ENCODE data around the gene STARD3. TPM values are rescaled to one million over a fixed set of nuclear protein-coding genes. Genes with fewer than 3 reads are reported as not detected.
"Not testable (repeated sequence)": the region's sequence is repeated elsewhere in the genome, so short reads cannot be mapped to it uniquely, and the experiment has no call there.

STARD3 gene
- 10 to 100 TPM; 71.4 to 74.1 TPM for total RNA-seq
- 44.5 TPM for polyA plus RNA-seq

DNA sequence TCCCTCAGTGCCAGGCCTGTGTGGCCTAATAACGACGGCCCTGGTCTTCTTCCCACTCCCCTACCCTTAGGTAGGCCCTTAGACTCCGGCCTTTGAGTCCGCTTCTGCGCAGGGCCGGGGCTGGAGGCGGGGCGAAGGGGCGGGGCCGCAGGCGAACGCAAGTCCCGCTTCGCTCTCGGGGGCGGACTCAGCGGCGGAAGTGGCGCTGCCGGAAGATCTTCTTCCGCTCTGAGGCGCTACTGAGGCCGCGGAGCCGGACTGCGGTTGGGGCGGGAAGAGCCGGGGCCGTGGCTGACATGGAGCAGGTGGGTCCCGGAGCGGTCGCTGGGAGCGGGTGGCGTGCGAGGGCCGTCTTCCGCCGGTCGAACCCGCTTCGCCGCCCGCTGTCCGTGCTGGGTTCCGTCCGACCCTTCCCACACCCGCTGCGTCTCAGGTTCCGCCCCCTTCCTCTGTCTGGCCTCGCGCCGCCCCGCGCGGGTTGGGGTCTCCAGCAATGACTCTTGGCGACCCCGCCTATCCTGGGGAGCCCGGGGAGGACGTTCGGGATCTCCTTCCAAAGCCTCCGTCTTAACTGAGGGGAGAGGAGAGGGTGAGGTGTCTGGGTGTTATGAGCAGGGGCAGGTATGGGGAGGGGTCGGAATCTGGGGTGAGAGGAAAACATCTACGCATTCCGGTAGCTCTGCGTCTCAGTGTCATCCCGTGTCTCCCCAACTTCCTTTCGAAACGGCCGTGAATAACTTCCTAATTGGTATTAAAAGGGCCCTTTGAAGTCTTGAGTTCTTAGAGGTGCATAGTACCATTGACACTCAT lies at the start of gene STARD3:
STARD3 (plus strand) TSS at position 218 of the 810 bp plus-strand sequence. CDS start 16,388 bp downstream, outside the sequence.
- no peaks in the 10 kb centered on the region for H3K9me3 Mint-ChIP-seq
- H3K4me3 ChIP-seq (ENCODE audit: low read length) = peak within 1 kb of the TSS; percentile 98
- peak within 1 kb of the TSS; percentile 90 to 96 (median 93) for H3K4me3 Mint-ChIP-seq
- peaks cover 55% of the 10 kb centered on the region for H3K4me1 ChIP-seq (ENCODE audit: insufficient read depth, low read length)
- no peaks in the 10 kb centered on the region for H3K9me3 ChIP-seq (ENCODE audit: low read length)
- peak within 1 kb of the TSS; percentile 90 for H3K27ac ChIP-seq (ENCODE audit: low read depth, low read length)
- DNase-seq = peak; percentile 84 to 93 (median 89)
- H3K36me3 ChIP-seq (ENCODE audit: insufficient read depth, low read length) = no peaks in the 10 kb centered on the region
- H3K27me3 ChIP-seq (ENCODE audit: insufficient read depth, low read length, poor library complexity, severe bottlenecking) = no peaks in the 10 kb centered on the region
- ChIA-PET POLR2A (interaction anchor here (0.6 to 1.1 kb wide), 2 partner anchors 18 to 91 kb away, joined by 3 to 5 read pairs; no protein-coding TSS in a partner anchor), CTCF (interaction anchor here (0.9 to 10.7 kb wide), 5 partner anchors 15 to 117 kb away, joined by 3 to 161 read pairs (median 25); partner anchors contain the start of gene PPP1R1B)
- H3K4me1 Mint-ChIP-seq = peaks cover 55 to 70% (median 61%) of the 10 kb centered on the region in 3 donors
- peak within 1 kb of the TSS; percentile 82 to 98 (median 96) for H3K27ac Mint-ChIP-seq
- H3K27me3 Mint-ChIP-seq = peaks cover 0 to 5% of the 10 kb centered on the region in 2 donors
- H3K36me3 Mint-ChIP-seq = peaks cover 0 to 16% (median 0%) of the 10 kb centered on the region in 3 donors

DNA sequence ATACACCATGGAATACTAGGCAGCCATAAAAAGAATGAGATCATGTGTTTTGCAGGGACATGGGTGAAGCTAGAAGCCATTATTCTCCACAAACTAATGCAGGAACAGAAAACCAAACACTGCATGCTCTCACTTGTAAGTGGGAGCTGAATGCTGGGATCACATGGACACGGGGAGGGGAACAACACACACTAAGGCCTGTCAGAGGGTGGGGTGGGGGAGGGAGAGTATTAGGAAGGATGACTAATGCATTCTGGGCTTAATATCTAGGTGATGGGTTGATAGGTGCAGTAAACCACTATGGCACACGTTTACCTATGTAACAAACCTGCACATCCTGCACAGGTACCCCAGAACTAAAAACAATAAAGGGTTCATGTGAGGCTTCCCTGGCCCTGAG lies 46.8 kb upstream of the STARD3 start:
- Mint-ChIP-seq H3K27me3 (peaks cover 45 to 62% of the 10 kb centered on the region in 2 donors), H3K36me3 (peaks cover 0 to 18% (median 2%) of the 10 kb centered on the region in 3 donors)
- DNase-seq; H3K27ac ChIP-seq (ENCODE audit: low read depth, low read length); H3K4me1 Mint-ChIP-seq; H3K27ac Mint-ChIP-seq; H3K36me3 ChIP-seq (ENCODE audit: insufficient read depth, low read length); POLR2A ChIA-PET; H3K4me3 Mint-ChIP-seq; H3K4me1 ChIP-seq (ENCODE audit: insufficient read depth, low read length); H3K9me3 Mint-ChIP-seq; H3K9me3 ChIP-seq (ENCODE audit: low read length); H3K4me3 ChIP-seq (ENCODE audit: low read length); CTCF ChIA-PET: not testable (repeated sequence)
- H3K27me3 ChIP-seq (ENCODE audit: insufficient read depth, low read length, poor library complexity, severe bottlenecking) = peaks cover 20% of the 10 kb centered on the region

DNA sequence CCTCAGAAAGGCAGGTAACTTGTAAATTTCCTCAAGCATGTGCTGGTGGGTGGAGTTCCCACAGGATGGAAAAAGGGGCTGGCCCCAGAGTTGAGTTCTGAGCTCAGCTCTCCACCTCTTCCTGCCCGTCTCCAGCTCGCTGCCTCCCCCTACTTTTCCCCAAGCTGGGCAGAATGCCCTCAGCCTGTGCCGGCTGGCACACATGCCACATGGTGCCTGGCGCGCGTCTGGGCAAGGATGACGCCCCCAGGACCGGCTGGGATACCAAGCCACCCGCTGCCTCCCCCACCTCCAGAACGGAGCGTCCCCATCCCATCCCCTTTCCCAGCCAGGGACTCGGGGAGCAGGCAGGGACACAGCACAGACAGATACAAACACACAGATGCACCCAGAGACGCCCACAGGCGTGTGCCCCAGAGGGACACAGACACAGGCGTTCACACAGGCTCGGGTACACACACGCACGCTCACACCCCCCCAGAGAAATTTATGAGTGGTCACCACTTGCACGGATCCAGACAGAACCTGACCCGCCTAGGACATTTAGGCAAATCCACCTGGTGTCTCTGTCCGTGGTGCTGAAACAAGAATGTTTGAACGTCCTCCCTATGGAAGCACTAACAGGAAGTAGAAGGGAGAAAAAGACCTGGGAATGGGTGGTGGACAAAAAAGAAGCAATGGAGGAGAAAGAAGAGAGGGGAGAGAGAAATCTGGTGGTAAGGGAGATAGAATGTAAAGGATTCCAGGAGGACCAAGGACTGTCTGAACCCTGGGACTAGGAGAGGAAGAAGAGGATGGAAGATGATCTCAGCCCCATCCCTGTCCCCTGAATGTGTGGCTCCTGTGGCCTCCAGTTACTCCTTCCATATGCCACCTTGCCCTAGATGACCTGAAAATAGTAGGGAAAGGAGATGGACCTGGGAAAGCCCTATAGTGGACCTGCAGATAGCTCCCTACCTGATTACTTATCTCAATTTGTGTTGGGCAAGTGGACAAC lies 44.7 kb upstream of the STARD3 start:
- CTCF ChIA-PET = no interaction called here
- Mint-ChIP-seq H3K9me3 (peaks cover 0 to 4% (median 0%) of the 10 kb centered on the region in 5 donors), H3K27ac (no peak overlapping the region), H3K4me3 (no peak overlapping the region), H3K4me1 (peaks cover 0 to 12% (median 8%) of the 10 kb centered on the region in 3 donors), H3K36me3 (peaks cover 0 to 18% (median 2%) of the 10 kb centered on the region in 3 donors), H3K27me3 (peaks cover 60 to 82% of the 10 kb centered on the region in 2 donors)
- POLR2A ChIA-PET = no interaction called here
- Histone ChIP-seq H3K4me1 (ENCODE audit: insufficient read depth, low read length) (no peaks in the 10 kb centered on the region), H3K9me3 (ENCODE audit: low read length) (no peaks in the 10 kb centered on the region), H3K4me3 (ENCODE audit: low read length) (no peak overlapping the region), H3K36me3 (ENCODE audit: insufficient read depth, low read length) (no peaks in the 10 kb centered on the region), H3K27ac (ENCODE audit: low read depth, low read length) (no peak overlapping the region), H3K27me3 (ENCODE audit: insufficient read depth, low read length, poor library complexity, severe bottlenecking) (peaks cover 37% of the 10 kb centered on the region)
- no peak for DNase-seq

DNA sequence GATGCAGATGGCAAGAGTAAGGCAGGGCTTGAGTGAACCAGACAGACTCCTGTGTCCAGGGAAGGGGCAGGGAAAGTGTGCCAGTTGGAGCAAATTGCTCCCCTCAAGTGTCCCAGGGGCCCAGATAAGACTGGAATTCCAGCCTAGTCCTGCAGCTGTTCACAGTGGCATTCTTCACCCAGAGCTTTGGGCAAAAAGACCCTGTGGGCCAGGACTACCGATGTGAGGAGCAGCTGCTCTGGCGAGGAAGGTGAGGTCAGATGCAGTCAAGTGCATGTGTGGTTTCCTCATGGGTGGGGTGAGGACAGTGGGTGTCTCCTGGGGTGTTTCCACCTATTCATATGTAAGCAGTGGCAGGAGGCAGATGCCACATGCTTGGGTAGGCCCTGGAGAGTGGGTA lies 43.6 kb upstream of the STARD3 start:
- DNase-seq = no peak
- H3K4me3 Mint-ChIP-seq = peak overlapping the region in 1 of 7 donors; percentile 39
- CTCF ChIA-PET = no interaction called here

DNA sequence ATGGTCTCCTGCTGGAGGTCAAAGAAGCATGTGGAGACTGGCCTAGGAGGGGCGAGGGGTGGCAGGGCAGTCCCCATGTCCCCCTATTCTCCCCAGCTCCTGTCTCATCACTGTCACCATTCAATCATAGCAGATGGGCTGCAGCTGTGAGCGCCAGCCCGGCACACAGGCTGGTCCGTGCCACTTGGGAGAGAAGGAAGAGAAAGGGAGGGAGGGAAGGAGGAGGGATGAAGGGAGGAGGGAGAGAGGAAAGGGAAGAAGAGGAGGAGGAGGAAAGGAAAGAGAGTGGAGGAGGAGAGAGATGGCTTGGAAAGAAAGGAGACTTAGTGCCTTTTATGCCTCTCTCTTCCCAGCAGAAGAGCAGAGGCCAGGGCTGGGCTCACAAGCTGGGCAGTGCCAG lies 41.6 kb upstream of the STARD3 start:
- Mint-ChIP-seq H3K4me1 (peaks cover 10 to 36% (median 22%) of the 10 kb centered on the region in 3 donors), H3K9me3 (peaks cover 0 to 4% (median 0%) of the 10 kb centered on the region in 5 donors), H3K4me3 (no peak overlapping the region), H3K27ac (no peak overlapping the region), H3K27me3 (peaks cover 84 to 90% of the 10 kb centered on the region in 2 donors), H3K36me3 (peaks cover 0 to 18% (median 2%) of the 10 kb centered on the region in 3 donors)
- Histone ChIP-seq H3K36me3 (ENCODE audit: insufficient read depth, low read length) (no peaks in the 10 kb centered on the region), H3K4me3 (ENCODE audit: low read length) (no peak overlapping the region), H3K9me3 (ENCODE audit: low read length) (no peaks in the 10 kb centered on the region), H3K27ac (ENCODE audit: low read depth, low read length) (no peak overlapping the region), H3K27me3 (ENCODE audit: insufficient read depth, low read length, poor library complexity, severe bottlenecking) (peaks cover 66% of the 10 kb centered on the region), H3K4me1 (ENCODE audit: insufficient read depth, low read length) (peaks cover 16% of the 10 kb centered on the region)
- ChIA-PET POLR2A (no interaction called here), CTCF (no interaction called here)
- no peak for DNase-seq

More for the DNA sequence above, 43.6 kb upstream of the STARD3 start:
- Histone ChIP-seq H3K27me3 (ENCODE audit: insufficient read depth, low read length, poor library complexity, severe bottlenecking) (peaks cover 47% of the 10 kb centered on the region), H3K36me3 (ENCODE audit: insufficient read depth, low read length) (no peaks in the 10 kb centered on the region), H3K9me3 (ENCODE audit: low read length) (no peaks in the 10 kb centered on the region), H3K27ac (ENCODE audit: low read depth, low read length) (no peak overlapping the region), H3K4me1 (ENCODE audit: insufficient read depth, low read length) (peaks cover 7% of the 10 kb centered on the region), H3K4me3 (ENCODE audit: low read length) (no peak overlapping the region)
- Mint-ChIP-seq H3K9me3 (peaks cover 0 to 4% (median 0%) of the 10 kb centered on the region in 5 donors), H3K36me3 (peaks cover 0 to 18% (median 2%) of the 10 kb centered on the region in 3 donors), H3K27me3 (peaks cover 70 to 85% of the 10 kb centered on the region in 2 donors), H3K27ac (no peak overlapping the region), H3K4me1 (peaks cover 6 to 23% (median 16%) of the 10 kb centered on the region in 3 donors)
- POLR2A ChIA-PET = no interaction called here

DNA sequence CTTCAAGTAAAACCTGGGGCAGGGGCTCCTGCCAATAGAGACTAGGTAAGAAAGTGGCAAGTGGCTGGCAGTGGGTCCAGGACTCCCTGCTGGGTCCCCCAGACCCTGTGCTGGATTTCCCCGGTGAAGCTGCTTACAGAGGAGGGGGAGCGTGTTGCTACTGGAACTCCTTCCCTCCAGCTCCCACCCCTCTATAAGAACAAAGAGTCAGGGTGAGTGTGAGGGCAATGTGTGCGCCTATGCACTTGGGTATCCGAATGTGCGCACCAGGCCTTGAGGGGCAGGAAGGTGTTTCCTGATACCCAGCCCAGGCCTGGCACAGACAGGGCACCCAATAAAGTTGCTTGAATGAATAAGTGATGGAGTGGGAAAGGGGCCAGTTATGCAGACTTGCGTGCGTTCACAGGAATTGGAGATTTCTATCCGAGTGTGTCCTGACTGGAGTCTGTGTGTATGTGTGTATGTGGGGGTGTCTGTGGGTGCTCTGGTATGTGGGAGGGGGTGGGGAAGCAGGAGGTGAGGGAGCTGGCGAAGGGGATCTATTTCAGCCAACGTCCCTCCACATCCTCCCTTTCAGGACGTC lies 40.9 kb upstream of the STARD3 start:
- no peak overlapping the region for H3K4me3 ChIP-seq (ENCODE audit: low read length)
- Mint-ChIP-seq H3K36me3 (peaks cover 0 to 18% (median 2%) of the 10 kb centered on the region in 3 donors), H3K27me3 (peaks cover 89 to 92% of the 10 kb centered on the region in 2 donors), H3K9me3 (peaks cover 0 to 4% (median 0%) of the 10 kb centered on the region in 5 donors), H3K4me3 (no peak overlapping the region), H3K4me1 (peaks cover 10 to 36% (median 22%) of the 10 kb centered on the region in 3 donors), H3K27ac (peak overlapping the region in 1 of 8 donors; percentile 26)
- POLR2A ChIA-PET = no interaction called here
- CTCF ChIA-PET = no interaction called here
- DNase-seq = no peak
- H3K36me3 ChIP-seq (ENCODE audit: insufficient read depth, low read length) = no peaks in the 10 kb centered on the region
- H3K4me1 ChIP-seq (ENCODE audit: insufficient read depth, low read length) = peaks cover 16% of the 10 kb centered on the region
- H3K9me3 ChIP-seq (ENCODE audit: low read length) = no peaks in the 10 kb centered on the region
- H3K27ac ChIP-seq (ENCODE audit: low read depth, low read length) = no peak overlapping the region
- H3K27me3 ChIP-seq (ENCODE audit: insufficient read depth, low read length, poor library complexity, severe bottlenecking) = peaks cover 73% of the 10 kb centered on the region

DNA sequence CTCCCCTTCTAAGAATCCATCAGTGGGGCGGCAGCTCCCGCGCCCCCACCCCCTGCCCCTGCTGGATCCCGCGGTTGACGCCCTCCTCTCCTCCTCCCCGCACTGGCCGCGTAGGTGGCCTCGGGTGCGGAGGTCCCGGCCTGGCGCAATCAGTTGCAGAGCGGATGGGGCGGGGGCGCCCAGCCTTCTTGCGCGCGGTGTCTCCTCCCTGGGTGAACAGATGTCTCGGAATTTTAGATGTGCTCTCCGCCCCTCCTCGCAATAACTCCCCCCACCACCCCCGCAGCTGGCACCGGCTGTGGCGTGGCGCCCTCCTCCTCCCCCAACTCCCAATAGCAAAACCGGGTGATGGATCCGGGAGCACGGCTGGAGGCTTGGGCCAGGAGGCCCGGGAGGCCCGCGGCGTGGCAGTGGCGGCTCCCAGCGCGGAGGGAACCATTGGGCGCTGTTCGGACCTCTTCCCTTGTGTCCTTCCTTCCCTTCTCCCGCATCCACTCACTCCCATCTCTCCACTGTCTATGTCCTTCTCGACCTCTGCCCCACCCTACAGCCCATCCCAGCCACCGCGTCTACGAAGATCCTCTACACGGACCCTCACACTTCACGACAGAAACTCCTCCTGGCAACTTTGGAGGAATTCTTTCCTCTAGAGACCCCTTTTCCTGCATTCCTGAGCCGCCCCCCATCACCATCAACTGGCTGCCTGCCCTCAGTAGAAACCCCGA lies 40.2 kb upstream of the STARD3 start:
- Histone ChIP-seq H3K4me3 (ENCODE audit: low read length) (no peak overlapping the region), H3K27me3 (ENCODE audit: insufficient read depth, low read length, poor library complexity, severe bottlenecking) (peaks cover 77% of the 10 kb centered on the region), H3K27ac (ENCODE audit: low read depth, low read length) (no peak overlapping the region), H3K36me3 (ENCODE audit: insufficient read depth, low read length) (no peaks in the 10 kb centered on the region), H3K4me1 (ENCODE audit: insufficient read depth, low read length) (peaks cover 16% of the 10 kb centered on the region), H3K9me3 (ENCODE audit: low read length) (no peaks in the 10 kb centered on the region)
- Mint-ChIP-seq H3K4me1 (peaks cover 10 to 34% (median 23%) of the 10 kb centered on the region in 3 donors), H3K36me3 (peaks cover 0 to 14% (median 2%) of the 10 kb centered on the region in 3 donors), H3K9me3 (peaks cover 0 to 4% (median 0%) of the 10 kb centered on the region in 5 donors), H3K27ac (no peak overlapping the region), H3K4me3 (no peak overlapping the region), H3K27me3 (peaks cover 89 to 92% of the 10 kb centered on the region in 2 donors)
- ChIA-PET CTCF (interaction anchor here (1.7 kb wide), 1 partner anchor 25 kb away, joined by 7 read pairs; no protein-coding TSS in a partner anchor), POLR2A (no interaction called here)
- no peak for DNase-seq

All from CD8-positive, alpha-beta memory T cell (primary cell).